Posterior cingulate gyrus (tissue), 11 donors: Measurements from ENCODE around the gene LCN9.
"Not testable (repeated sequence)": the region's sequence is repeated elsewhere in the genome, so short reads cannot be mapped to it uniquely, and the experiment has no call there.

Source experiments
- DNase-seq, 10 donors: peaks; one replicate each; pipeline versions ENCODE4 v3.0.0 to v3.0.0-alpha.2; 2020 to 2021; ENCODE audit warnings: mixed read lengths in 3 of 10
- intact Hi-C: fragments of 100-400 bp; cut with DNase I; formaldehyde crosslinking; loops from one replicate; pipeline ENCODE4 v1.15.1; 2023

LCN9 gene, protein sequence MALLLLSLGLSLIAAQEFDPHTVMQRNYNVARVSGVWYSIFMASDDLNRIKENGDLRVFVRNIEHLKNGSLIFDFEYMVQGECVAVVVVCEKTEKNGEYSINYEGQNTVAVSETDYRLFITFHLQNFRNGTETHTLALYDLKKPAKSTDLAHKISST

DNA sequence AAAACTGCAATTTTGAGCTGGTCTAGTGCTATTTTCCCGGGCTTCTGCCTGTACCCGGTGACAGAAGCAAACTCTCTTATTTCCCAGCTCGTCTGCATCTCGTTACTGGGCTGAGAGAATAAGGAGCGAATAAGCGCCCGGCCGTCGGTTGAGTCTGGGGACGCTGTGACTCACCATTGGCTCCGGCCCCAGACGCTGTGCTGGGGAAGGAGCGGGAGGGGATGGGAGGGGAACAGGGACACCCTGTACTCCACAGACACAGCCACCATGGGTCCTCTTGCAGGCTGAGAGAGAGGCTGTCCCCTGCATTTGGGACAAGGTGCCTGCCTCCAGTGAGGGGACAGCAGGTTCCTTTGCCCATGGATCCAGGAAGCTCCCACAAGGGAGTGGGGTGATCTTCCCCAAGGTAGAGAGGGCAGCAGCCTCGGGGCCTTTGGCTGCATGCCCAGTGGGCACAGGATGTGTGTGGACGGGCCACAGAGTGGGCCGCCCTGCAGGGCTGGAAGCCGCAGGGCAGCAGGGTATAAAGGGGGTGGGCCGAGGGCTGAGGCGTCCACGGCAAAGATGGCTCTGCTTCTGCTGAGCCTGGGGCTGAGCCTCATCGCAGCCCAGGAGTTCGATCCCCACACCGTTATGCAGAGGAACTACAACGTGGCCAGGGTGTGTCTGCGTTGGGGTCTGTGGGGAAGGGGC is at the start of gene LCN9:
LCN9 (plus strand) TSS at position 552 of the 693 bp plus-strand sequence; CDS start at position 565, 13 bp downstream.
- intact Hi-C loops = no loop called here
- peak in 8 of 10 donors; percentile 11 to 93 (median 52) for DNase-seq

DNA sequence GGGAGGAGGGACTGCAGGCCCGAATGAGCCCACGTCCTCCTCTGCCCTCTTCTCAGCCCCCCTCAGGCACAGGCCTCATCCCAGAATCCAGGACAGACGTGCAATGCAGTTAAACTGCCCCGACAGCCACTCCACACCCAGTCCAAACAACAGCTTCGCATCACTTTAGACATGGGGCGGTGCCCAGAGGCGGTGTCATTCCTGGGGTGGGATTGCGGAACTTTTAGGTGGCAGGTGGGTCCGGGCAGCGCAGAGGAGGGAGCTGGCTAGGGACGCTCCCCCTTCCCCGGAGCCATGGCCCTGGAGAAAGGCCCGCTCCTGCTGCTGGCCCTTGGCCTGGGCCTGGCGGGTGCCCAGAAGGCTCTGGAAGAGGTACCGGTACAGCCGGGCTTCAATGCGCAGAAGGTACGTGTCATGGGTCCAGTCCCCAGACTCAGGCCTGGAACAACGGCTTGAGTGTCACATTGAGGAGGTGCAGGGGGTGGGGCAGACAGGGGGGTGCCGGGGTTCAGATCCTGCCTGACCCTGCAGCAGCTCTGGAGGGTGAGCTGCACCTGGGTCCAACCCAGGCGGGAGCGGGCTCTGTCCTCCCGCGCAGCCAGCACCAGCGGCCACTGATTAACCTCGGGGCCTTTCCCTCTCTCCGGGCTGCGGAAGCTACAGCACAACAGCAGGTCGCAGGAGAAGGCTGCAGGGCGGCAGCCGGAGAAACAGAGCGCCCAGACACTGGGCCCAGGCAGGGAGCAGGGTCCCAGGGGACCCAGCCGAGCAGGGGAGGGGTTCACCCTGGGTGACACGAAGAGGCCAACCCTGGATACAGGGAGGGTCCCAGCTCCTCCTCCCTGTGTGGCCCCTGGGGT is 48.9 kb upstream of the LCN9 start:
- intact Hi-C loops = no loop called here

DNA sequence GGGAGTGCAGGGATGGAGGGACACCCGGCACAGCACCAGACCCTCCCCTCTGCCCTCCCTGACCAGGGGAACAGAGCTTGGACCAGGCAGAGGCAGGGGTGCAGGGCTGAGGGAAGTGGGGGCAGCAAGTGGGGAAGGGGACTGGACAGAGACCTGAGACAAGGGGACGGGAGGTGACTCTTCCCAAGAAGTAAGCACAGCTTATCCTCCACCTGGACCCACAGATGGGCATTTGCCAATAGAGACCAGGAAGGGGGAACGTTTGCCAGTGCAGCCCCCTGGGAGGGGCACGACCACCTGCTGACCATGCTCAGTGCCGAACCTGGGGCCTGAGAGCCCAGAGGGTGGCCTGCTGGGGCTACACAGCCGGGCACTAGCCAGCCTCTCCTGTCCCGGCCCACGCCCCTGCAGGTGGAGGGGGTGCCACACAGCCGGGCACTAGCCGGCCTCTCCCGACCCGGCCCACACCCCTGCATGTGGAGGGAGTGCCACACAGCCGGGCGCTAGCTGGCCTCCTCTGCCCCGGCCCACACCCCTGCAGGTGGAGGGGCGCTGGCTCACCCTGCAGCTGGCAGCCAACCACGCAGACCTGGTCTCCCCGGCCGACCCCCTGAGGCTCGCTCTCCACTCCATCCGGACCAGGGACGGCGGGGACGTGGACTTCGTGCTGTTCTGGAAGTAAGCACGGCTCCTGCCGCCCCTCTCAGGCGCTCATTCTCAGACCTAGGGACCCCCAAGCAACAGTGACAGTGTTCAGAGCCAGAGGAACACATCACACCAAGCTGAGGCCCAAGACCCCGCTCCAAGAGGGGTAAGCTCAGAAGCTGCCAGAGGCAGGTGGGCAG is 48.1 kb upstream of the LCN9 start:
- intact Hi-C loops = no loop called here

More for the DNA sequence above, 48.9 kb upstream of the LCN9 start:
- peak in 1 of 10 donors; percentile 60 for DNase-seq

DNA sequence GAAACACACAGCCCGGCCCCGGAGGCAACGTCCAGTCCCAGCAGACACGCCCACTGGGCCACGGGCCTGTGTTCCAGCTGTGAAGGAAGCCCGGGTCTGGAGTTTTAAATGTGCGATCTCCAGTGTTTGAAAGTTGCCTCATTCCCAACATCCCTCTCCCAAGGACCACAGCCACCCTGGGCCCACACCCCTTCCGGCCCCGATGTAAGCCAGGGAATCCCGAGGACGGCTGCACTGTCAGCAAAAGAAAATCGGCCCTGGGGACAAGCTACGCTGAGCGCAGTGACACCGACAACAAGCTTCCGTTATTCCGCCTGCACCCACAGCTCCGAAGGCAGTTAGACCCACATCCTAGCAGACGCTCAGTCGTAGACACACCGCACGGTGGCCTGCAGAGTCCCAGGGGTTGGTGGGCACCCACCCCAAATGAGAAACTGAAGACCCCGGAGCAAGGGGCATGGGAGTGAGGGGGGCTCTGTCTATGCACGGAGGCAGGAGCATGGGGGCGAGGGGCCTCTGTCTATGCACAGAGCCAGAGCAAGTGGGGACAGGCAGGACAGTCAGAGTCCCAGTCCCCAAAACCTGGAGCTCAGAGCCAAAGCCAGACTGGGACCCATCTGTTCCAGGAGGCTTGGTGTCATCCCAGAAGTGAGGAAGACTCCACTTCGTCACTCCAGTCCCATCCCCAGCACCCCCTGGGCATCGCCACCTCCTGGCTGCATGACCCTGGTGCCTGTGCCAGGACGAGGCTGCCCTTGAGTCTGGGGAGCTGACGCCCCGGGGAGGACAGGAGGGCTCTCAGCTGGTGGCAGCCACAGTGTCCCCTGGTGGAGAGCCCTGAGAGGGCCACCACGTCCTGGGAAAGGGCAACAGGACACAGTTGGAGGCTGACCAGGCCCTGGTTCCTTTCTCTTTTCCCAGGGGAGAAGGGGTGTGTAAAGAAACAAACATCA is 47.2 kb upstream of the LCN9 start:
- intact Hi-C loops = no loop called here
- peak in 1 of 10 donors; percentile 73 for DNase-seq

More for the DNA sequence above, 48.1 kb upstream of the LCN9 start:
- DNase-seq = peak in 2 of 10 donors; percentile 72 to 73

DNA sequence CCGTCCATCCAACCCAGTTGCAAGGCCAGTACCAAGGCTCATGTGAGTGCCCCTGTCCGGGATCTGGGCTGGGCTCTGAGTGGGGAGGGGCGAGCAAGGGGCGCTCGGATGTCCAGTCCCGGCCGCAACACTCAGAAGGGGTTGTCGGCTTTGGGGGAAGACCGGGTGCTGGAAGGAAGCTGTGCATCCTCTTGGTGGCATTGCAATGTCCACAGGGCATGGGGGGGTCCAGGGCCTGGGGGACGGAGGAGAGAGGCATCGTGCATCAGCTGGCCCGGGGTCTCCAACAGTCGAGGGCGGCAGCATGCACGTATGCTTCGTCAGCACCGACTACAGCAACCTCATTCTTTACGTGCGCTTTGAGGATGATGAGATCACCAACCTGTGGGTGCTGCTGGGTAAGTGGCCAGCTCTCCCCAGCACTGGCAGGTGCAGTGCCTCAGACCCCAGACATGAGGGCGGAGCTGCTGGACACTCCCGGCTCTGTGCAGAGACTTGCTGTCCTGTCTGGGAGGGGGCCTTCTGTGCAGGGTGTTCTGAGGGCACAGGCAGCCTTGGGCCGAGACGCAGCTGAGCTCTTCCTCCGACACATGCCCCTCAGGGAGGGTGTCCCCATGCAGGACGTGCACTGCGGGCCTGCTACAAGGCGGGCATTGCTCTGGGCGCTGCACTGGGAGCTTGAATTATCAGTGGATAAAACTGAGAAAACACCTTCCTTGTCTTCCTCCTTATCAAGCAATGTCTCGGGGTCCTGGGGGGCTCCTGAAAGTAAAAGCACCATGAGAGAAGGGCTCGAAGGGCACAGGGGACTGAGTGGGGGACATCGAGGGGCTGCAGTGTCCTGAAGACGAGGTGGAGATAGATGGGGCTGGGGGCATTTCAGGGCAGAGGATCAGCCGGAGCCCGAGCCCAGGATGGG is 46.2 kb upstream of the LCN9 start:
- intact Hi-C loops = no loop called here
- DNase-seq = peak in 2 of 10 donors; percentile 70 to 76

DNA sequence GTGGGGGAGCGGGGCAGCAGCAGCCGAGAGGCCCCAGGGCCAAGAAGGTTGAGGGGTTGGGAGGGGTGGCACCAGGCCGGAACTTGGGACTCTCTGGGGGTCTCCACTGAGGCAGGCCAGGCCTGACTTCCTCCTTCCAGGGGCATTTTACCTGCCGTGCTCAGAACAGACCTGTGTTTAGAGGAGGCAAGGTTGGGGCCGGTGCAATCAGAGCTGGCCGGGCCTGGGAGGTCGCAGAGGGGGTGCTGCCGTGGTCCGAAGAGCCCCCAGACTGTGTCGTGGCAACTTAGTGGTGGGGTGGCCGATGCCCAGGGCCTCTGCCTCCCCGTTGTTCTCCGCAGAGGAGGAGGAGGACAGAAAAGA is 45.6 kb upstream of the LCN9 start:
- intact Hi-C loops = no loop called here

DNA sequence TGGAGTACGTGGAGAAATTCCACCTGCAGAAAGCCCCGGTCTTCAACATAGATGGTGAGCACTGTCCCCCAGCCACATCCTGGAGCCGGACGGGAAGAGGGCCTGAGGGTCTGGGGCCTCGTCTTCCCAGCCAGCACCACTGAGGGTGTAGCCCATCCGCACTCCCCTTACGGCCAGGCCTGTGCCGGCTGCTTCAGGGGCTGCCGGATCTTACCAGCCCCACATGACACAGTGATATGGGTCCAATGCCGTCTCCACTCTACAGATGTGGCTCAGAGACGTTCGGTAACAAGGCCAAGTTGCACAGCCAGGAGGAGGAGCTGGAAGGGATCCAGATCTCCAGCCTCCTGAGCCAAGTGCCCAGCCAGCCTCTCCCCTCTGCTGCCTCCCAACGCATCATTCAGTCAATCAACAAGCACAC is 45.1 kb upstream of the LCN9 start:
- peak in 1 of 10 donors; percentile 66 for DNase-seq
- intact Hi-C loops = no loop called here

More for the DNA sequence above, 45.6 kb upstream of the LCN9 start:
- DNase-seq = peak in 1 of 10 donors; percentile 77

DNA sequence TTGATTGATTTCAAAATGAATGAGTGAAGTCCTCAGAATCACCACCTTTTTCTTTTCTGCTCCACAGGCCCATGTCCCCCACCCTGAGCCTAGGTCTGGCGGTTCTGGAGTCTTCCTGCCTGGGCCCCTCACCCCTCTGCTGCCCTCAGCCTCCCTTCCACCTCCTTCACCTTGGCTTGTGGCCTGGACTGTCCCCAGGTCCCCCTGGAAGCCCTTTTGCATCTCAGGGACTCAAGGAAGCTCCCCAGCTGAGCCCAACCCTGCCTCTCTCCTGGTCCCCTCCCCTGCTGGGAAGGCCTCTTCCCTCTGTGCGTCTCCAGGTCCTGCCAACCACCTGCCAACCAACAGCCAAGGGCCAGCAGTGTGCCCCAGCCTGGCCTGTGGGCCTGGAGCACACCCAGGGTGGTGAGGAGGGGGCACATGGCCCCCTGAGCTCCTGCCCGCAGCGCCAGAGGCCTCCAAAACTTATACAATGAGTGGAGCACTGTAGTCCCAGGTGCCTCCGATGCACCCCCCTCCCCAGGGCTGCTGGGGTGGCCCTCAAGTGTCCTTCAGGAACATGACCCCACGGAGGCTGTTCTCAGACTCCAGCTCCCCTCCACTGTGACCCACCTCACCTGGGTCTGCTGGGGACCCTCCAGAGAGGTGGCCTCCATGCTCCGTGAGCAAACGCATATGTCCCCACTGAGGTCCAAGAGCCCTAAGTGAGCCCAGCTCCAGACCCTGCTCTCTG is 44.1 kb upstream of the LCN9 start:
- peak in 1 of 10 donors; percentile 59 for DNase-seq
- intact Hi-C loops = no loop called here

DNA sequence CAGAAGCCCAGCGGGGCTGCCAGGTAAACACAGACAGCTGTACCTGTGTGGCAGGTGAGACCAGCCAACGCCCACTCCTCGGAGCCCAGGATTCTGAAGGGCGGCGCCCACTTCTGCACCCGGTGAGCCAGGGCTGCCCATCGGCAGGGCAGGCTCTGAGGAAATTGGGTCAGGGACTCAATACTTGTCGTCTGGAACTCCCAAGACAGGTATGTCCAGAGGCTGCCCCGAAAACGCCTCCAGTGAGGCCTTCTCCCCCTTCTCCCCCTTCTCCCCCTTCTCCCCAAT is 43.6 kb upstream of the LCN9 start:
- intact Hi-C loops = no loop called here
- DNase-seq = no peak

DNA sequence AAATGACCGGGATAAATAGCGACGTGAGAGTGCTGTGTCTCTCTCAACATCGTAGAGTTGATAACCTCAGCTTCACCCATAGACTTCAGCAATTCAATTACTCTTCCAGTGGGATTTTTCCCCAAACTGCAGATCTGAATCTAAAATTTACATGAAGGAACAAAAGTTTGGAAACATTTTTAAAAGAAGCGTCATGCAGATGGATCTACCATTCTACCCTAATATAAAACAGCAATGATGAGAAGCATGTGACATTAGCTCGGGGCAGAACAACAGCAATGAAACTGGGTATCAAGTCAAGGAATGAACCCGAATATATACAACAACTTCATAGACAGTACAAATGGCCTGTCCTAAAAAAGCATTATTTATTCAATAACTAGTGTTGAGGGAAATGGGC is 42.6 kb upstream of the LCN9 start:
- intact Hi-C loops = no loop called here
- no peak for DNase-seq

DNA sequence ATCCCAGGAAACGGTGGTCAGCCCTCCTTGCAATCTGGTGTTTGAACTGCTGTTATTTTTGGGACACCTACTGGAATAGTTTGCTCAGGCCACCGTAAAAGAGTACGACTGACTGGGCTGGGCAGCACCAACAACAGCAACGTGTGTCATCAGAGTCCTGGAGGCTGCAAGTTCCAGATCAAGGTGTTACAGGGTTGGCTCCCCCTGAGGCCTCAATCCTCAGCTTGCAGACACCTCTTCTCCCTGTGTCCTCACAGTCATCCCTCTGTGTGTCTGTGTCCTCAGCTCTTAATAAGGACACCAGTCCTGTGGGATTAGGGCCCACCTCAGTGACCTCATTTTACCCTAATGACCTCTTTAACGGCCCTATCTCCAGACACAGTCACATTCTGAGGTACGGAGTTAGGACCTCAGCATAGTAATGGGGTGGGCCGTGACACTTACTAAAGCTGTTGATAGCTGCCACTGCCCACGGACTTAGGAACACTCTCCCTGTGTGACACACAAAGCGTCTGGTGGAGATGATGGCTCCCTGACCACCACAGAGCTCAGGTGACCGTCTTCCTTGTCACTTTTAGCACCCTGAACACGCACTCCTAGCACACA is 40.6 kb upstream of the LCN9 start:
- DNase-seq = no peak
- intact Hi-C loops = no loop called here

DNA sequence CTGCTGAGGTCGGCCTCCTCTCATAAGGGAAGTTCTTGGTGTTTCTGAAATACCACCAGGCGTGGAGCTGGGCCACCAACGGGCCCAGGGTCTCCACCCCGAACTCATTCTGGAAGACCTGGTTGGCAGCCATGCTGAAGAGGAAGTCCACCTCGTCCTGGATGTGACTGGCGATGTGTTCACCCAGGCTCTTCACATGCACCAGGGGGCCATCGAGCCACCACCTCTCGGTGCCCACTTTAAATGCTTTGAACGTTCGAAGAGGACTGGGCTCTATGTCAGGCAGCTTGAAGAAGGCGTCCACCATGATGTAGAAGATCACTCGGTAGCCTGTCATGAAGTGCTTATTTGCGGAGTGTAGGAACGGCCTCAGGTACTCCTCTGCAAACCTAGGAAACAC is 38.8 kb upstream of the LCN9 start:
- intact Hi-C loops = no loop called here

DNA sequence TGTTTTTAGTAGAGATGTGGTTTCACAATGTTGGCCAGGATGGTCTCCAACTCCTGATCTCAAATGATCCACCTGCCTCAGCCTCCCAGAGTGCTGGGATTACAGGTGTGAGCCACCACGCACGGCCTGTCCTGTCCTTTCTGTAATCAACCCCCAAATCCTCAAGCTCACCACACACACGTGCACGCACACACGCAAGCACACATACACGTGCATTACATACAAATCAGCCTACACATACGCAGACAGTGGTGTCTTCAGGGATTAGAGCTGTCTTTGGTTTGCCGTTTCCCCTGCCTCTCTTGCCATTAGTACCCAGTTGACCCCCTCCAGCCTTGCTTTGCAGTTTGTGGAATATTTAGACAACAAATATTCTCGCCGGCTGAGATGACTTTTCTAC is 30.3 kb upstream of the LCN9 start:
- intact Hi-C loops = no loop called here
- no peak for DNase-seq

More for the DNA sequence above, 38.8 kb upstream of the LCN9 start:
- no peak for DNase-seq

DNA sequence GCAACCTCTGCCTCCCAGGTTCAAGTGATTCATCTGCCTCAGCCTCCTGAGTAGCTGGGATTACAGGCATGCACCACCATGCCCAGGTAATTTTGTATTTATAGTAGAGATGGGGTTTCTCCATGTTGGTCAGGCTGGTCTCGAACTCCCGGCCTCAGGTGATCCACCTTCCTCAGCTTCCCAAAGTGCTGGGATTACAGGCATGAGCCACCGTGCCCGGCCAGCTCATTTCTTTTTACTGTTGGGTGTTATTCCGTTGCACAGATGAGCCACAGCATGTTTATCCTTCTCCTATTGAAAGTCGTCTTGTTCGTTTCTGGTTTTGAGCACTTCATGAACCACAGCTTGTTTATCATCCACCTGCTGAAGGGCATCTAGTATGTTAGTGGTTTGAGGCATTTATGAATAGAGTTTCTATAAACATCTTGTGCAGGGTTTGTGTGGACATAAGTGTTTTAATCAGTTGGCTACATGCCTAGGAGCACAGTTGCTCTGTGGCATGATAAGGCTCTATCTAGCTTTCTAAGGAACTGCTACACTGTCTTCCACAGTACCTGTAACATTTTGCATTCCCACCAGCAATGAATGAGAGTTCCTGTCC is 26.1 kb upstream of the LCN9 start:
- DNase-seq, intact Hi-C loops: not testable (repeated sequence)

DNA sequence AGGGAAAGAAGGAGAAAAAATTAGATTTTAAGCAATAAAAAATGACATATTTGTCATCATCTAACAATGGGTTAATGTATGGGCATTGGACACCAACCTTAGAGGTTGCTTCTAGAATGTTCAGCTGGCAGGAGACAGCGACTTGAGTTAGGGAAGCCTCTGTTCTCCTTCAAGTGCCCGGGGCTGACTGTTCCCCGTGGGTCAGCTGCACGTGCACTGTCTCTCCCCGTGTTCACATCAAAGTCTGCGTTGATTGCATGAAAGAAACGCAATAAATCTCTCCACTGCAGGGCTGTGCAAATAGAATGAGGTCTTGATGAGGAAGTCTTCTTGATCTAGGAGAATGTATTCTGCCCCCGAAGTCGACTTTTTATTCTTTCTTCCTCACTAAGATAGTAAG is 23.9 kb upstream of the LCN9 start, which contains the start of gene GLT6D1:
GLT6D1 (minus strand) TSS at position 345 of the 400 bp plus-strand sequence. CDS start 353 bp downstream, outside the sequence.
- no peak for DNase-seq
- intact Hi-C loops = no loop called here

DNA sequence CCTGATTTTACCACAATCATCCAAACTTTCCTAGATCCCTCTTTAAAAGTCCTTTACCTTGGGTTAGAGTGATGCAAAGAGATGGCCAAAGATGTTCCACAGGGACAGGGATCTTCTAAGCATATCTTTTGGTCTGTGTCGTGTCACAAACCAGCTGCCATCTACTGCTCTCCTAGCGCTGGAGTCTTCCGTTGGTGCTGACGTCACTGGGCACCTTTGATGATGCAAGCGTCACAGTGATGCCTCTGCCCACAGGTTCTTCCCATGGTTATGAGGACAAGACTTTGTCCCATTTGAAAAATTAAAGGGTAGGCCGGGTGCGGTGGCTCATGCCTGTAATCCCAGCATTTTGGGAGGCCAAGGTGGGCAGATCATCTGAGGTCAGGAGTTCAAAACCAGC is 22.1 kb upstream of the LCN9 start:
- DNase-seq = no peak
- intact Hi-C loops = no loop called here

DNA sequence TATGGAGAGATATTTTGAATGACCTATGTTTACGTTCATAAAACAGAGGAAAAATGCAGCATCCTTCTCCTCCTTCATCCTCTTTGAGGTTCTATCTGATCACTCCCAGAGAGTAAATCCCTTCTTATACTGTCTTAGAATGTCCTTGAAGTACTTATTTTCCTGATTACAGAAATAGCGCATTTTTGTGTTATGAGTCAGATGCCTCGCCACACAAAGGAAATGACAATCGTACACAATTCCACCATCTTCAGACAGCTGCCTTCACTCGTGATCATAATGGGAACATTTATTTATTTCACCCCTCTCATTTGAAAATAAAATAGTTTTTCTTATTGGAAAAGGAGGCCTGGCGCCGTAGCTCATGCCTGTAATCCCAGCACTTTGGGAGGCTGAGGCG is 21.4 kb upstream of the LCN9 start:
- intact Hi-C loops = no loop called here
- DNase-seq = no peak
